Measurements from ENCODE around the gene PAPSS2. TPM values are rescaled to one million over a fixed set of nuclear protein-coding genes. Genes with fewer than 3 reads are reported as not detected.

The PAPSS2 gene
- total and polyA plus RNA-seq, 9 donors = 18.0 to 102 (median 42.5) TPM

DNA sequence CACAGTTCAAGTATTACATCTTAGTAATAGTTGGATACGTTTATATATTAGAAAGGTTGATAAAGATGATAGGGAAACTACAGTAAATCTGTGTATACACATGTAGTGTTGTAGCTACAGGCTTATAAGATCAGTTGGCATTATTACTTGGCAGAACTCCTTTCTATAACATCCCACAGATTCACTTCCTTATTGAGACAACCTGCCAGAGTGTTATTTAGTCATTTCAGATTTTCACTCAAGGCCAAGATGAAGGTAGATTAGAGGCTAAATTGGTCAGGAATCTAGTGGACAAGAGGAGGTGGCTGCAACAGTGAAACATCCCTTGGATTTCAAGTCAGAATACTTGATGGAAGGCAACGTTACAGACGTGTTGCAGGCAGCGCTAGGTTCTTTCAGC lies 63.0 kb downstream of the PAPSS2 start:
- Histone ChIP-seq H3K27ac (no peak overlapping the region), H3K27me3 (no peaks in the 10 kb centered on the region), H3K36me3 (no peaks in the 10 kb centered on the region), H3K9me3 (no peaks in the 10 kb centered on the region), H3K4me3 (no peak overlapping the region), H3K4me1 (ENCODE audit: insufficient read depth) (peaks cover 2% of the 10 kb centered on the region)
- DNase-seq = no peak
- 69 to 91% (median 73%) methylated on average over 4 of the region's 4 CpGs for WGBS, 3 donors
- TF ChIP-seq, protein P1, sequence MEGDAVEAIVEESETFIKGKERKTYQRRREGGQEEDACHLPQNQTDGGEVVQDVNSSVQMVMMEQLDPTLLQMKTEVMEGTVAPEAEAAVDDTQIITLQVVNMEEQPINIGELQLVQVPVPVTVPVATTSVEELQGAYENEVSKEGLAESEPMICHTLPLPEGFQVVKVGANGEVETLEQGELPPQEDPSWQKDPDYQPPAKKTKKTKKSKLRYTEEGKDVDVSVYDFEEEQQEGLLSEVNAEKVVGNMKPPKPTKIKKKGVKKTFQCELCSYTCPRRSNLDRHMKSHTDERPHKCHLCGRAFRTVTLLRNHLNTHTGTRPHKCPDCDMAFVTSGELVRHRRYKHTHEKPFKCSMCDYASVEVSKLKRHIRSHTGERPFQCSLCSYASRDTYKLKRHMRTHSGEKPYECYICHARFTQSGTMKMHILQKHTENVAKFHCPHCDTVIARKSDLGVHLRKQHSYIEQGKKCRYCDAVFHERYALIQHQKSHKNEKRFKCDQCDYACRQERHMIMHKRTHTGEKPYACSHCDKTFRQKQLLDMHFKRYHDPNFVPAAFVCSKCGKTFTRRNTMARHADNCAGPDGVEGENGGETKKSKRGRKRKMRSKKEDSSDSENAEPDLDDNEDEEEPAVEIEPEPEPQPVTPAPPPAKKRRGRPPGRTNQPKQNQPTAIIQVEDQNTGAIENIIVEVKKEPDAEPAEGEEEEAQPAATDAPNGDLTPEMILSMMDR (IDR thresholded peaks at IDR 0.05) = no peak
- TF ChIP-seq EP300 (IDR thresholded peaks at IDR 0.05) (no peak), POLR2A (IDR thresholded peaks at IDR 0.05) (no peak)
- intact Hi-C loops (cut with DNase I) = no loop called here

DNA sequence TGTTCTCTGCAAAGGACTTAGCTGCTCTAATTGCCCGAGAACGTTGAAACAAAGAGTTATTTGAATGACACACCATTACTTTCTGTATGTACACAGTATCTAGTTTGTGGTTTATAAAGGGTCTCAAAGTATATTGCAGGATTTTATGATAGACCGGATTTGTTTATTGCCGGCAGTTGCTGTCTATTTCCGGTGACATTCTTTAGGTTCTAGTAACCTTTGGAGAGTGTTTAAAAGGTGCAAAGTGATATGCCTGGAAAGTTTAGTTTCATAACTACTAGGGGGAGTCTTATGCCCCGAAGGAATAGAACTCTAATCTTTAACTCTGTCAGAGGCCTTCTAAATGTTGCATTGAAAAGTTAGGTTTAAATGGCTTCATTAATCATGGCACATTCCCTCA lies 63.8 kb downstream of the PAPSS2 start:
- Histone ChIP-seq H3K4me1 (ENCODE audit: insufficient read depth) (no peaks in the 10 kb centered on the region), H3K27ac (no peak overlapping the region), H3K9me3 (no peaks in the 10 kb centered on the region), H3K36me3 (no peaks in the 10 kb centered on the region), H3K27me3 (no peaks in the 10 kb centered on the region), H3K4me3 (no peak overlapping the region)
- intact Hi-C loops (cut with DNase I) = no loop called here
- DNase-seq = no peak
- TF ChIP-seq EP300 (IDR thresholded peaks at IDR 0.05) (no peak), POLR2A (IDR thresholded peaks at IDR 0.05) (no peak)
- TF ChIP-seq, protein P1 (IDR thresholded peaks at IDR 0.05) = no peak
- 61 to 81% (median 73%) methylated on average over 6 of the region's 6 CpGs for WGBS, 3 donors

DNA sequence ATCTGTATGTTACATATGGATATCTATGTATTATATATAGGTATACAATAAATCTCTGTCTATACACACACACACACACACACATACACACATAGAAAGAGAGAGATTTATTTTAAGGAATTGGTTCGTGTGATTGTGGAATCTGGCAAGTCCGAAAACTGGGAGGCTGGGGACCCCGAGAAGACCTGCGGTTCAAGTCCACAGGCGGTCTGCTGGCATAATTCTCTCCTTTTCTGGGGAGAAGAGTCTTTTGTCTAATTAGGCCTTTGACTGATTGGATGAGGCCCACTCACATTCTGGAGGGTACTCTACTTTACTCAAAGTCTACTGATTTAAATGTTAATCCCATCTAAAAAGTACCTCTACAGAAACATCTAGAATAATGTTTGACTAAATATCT lies 65.1 kb downstream of the PAPSS2 start:
- Histone ChIP-seq H3K4me1 (ENCODE audit: insufficient read depth) (no peaks in the 10 kb centered on the region), H3K36me3 (no peaks in the 10 kb centered on the region), H3K27ac (no peak overlapping the region), H3K27me3 (no peaks in the 10 kb centered on the region), H3K9me3 (no peaks in the 10 kb centered on the region), H3K4me3 (no peak overlapping the region)
- intact Hi-C loops (cut with DNase I) = no loop called here
- DNase-seq = no peak
- 96 to 98% (median 97%) methylated on average over 5 of the region's 5 CpGs for WGBS, 3 donors
- TF ChIP-seq EP300 (IDR thresholded peaks at IDR 0.05) (no peak), POLR2A (IDR thresholded peaks at IDR 0.05) (no peak)
- TF ChIP-seq, protein P1 (IDR thresholded peaks at IDR 0.05) = no peak

DNA sequence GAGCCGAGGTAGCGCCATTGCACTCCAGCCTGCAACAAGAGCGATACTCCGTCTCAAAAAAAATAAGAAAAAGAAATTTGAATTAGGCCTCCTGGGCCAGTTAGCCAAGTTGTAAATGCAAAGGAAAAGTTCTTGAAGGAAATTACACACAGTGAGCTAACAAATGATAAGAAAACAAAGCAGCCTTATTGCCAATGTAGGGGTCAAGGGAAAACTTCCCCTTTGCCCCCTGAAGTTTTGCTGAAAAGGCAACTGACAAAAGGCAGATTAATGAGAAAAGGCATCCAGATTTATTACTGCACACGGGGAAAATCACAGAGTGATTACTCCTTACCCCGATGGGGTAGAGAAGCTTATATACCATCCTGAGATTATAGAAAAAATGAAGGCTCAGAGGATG lies 70.3 kb downstream of the PAPSS2 start:
- WGBS, 3 donors = 76 to 84% (median 81%) methylated on average over 6 of the region's 6 CpGs
- no peak overlapping the region for H3K27ac ChIP-seq
- no peak overlapping the region for H3K4me3 ChIP-seq
- intact Hi-C loops (cut with DNase I) = loop anchor here in 3 of 4 donors (5.0 to 10.0 kb wide), 2 partner anchors 73 to 195 kb away; partner anchors contain the start of gene PAPSS2 (in 1 of the 3)
- H3K36me3 ChIP-seq = no peaks in the 10 kb centered on the region
- TF ChIP-seq EP300 (IDR thresholded peaks at IDR 0.05) (no peak), POLR2A (IDR thresholded peaks at IDR 0.05) (no peak)
- TF ChIP-seq, protein P1 (IDR thresholded peaks at IDR 0.05) = no peak
- H3K4me1 ChIP-seq (ENCODE audit: insufficient read depth) = peaks cover 2% of the 10 kb centered on the region
- DNase-seq = no peak
- no peaks in the 10 kb centered on the region for H3K9me3 ChIP-seq
- H3K27me3 ChIP-seq = no peaks in the 10 kb centered on the region

Measured in ovary (tissue), 9 donors.